ENCODE data around the gene KIR3DL3.
"Not testable (repeated sequence)": the region's sequence is repeated elsewhere in the genome, so short reads cannot be mapped to it uniquely, and the experiment has no call there.

DNA sequence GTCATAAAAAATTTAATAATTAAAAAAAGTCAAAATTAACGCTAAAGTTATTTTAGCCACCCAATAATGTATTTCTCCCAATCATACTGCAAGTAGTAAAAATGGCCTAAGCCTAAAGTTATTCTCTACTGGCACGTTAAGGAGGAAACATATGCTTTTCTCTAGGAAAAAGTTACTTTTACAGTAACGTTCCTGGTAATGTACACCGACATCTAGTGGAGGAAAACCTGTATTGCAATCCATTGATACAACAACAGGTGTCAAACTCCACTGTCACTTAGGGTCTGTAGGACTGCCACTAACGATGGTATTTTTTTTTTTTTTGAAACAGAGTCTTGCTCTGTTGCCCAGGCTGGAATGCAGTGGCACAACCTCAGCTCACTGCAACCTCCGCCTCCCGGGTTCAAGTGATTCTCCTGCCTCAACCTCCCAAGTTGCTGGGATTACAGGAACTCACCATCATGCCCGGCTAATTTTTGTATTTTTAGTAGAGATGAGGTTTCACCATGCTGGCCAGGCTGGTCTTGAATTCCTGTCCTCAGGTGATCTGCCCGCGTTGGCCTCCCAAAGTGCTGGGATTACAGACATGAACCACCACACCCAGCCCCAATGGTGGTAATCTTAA, 47.9 kb upstream of the KIR3DL3 start:
- TF ChIP-seq, protein P1, sequence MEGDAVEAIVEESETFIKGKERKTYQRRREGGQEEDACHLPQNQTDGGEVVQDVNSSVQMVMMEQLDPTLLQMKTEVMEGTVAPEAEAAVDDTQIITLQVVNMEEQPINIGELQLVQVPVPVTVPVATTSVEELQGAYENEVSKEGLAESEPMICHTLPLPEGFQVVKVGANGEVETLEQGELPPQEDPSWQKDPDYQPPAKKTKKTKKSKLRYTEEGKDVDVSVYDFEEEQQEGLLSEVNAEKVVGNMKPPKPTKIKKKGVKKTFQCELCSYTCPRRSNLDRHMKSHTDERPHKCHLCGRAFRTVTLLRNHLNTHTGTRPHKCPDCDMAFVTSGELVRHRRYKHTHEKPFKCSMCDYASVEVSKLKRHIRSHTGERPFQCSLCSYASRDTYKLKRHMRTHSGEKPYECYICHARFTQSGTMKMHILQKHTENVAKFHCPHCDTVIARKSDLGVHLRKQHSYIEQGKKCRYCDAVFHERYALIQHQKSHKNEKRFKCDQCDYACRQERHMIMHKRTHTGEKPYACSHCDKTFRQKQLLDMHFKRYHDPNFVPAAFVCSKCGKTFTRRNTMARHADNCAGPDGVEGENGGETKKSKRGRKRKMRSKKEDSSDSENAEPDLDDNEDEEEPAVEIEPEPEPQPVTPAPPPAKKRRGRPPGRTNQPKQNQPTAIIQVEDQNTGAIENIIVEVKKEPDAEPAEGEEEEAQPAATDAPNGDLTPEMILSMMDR (IDR thresholded peaks at IDR 0.05), result peak in 2 of 3 donors; percentile 14 to 26
- TF ChIP-seq POLR2A, EP300 (IDR thresholded peaks at IDR 0.05): not testable (repeated sequence)
